Measurements from ENCODE around the gene TNRC18.
"Not testable (repeated sequence)": the region's sequence is repeated elsewhere in the genome, so short reads cannot be mapped to it uniquely, and the experiment has no call there.

Gene TNRC18, protein sequence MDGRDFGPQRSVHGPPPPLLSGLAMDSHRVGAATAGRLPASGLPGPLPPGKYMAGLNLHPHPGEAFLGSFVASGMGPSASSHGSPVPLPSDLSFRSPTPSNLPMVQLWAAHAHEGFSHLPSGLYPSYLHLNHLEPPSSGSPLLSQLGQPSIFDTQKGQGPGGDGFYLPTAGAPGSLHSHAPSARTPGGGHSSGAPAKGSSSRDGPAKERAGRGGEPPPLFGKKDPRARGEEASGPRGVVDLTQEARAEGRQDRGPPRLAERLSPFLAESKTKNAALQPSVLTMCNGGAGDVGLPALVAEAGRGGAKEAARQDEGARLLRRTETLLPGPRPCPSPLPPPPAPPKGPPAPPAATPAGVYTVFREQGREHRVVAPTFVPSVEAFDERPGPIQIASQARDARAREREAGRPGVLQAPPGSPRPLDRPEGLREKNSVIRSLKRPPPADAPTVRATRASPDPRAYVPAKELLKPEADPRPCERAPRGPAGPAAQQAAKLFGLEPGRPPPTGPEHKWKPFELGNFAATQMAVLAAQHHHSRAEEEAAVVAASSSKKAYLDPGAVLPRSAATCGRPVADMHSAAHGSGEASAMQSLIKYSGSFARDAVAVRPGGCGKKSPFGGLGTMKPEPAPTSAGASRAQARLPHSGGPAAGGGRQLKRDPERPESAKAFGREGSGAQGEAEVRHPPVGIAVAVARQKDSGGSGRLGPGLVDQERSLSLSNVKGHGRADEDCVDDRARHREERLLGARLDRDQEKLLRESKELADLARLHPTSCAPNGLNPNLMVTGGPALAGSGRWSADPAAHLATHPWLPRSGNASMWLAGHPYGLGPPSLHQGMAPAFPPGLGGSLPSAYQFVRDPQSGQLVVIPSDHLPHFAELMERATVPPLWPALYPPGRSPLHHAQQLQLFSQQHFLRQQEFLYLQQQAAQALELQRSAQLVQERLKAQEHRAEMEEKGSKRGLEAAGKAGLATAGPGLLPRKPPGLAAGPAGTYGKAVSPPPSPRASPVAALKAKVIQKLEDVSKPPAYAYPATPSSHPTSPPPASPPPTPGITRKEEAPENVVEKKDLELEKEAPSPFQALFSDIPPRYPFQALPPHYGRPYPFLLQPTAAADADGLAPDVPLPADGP (N-terminal part only)

DNA sequence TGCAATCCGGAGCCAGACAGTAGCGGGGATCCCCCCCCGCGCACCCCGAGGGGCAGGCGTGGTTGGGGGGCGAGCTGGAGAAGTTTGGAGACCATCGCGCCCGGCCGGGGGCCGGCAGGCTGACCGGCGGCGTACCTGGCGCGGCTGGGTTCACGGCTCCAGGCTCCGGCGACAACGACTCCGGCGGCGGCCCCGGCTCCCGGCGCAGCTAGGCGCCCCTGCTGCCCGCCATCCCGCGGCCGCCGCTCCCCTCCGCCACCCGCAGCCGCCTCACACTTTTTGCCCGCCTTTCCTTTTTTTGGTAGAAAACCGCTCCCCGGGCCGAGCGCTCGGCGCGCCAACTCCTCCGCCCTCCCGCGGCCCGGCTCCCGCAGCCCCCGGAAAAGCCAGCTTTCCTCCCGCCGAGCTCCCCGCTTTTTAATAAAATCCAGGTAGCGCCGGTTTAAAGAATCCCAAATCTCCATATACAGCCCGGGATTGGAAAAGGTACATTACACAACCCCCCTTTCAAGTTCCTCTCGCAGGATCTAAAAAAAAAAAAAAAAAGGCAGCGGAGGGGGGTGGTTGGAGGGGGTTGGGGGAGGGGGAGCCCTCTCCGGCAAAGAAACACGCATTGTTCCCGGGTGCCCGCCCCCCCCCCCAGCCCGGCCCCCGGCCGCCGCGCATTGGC is at the start of gene TNRC18:
Gene TNRC18 (minus strand): TSS at position 529 of the 670 bp plus-strand sequence. CDS start 2,588 bp downstream, outside the sequence.
- DNase-seq, result peak in 1 of 2 donors; percentile 33

GRCh38 chr7:5472432-5473315 is 49.0 kb upstream of the TNRC18 start:
- no peak for DNase-seq

- not testable (repeated sequence) for DNase-seq
Observed at GRCh38 chr7:5471623-5472022, 48.0 kb upstream of the TNRC18 start.

- DNase-seq, result no peak
Observed at GRCh38 chr7:5470816-5471215, 47.2 kb upstream of the TNRC18 start.

- no peak for DNase-seq
Observed at GRCh38 chr7:5470167-5470532, 46.5 kb upstream of the TNRC18 start.

DNA sequence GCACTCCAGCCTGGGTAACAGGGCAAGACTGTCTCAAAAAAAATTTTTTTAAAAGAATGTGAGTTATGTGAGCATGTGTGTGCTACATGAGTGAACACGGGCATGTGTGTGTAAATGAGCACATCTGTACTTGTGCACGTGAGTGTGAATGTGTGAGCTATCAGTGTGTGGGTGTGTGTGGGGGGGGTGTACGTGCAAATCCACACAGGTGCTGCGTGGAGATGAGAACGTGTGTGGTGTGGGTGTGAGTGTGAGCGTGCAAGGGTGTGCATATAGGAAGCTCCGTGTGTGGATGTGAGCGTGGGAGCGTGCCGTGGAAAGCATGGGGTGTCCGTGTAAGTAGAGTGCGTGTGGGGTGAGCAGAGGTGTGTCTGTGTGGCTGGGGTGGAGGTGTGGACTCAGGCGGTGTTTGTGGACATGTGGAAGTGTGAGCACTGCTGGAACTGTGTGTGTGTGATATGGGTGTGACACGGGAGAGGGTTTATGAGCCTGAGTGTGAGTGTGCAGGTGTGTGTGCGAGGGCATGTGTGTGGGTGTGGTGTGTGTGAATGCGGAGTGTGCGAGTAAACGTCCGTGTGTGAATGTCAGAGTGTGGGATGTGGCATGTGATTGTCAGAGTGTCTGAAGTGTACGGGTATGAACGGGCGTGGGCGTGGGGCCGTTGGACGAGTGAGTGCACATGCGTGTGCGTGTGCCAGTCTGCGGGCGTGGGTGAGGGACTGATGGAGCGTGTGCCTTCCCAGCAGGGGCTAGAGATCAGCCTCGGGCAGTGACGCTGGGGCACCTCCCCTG is 45.9 kb upstream of the TNRC18 start:
- DNase-seq, result no peak

DNA sequence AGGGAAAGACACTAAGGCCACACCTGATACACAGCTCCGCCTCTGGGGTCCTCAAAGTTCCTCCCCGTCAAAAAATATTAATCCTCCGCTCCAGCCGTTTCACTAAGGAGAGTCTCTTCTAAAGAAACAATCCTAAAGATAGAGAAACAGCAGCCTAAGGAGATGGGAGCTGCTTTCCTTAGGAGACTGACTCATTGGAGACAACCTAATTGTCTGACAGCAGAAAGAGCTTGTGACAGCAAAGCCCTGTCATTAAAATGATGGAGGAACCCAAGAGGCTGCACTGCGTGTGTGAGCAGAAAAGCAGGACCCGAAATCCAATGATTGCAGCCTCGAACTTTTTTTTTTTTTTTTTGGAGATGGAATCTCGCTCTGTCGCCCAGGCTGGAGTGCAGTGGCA is 44.0 kb upstream of the TNRC18 start:
- no peak for DNase-seq

- DNase-seq, result no peak
Observed at GRCh38 chr7:5466551-5466950, 42.9 kb upstream of the TNRC18 start.

DNA sequence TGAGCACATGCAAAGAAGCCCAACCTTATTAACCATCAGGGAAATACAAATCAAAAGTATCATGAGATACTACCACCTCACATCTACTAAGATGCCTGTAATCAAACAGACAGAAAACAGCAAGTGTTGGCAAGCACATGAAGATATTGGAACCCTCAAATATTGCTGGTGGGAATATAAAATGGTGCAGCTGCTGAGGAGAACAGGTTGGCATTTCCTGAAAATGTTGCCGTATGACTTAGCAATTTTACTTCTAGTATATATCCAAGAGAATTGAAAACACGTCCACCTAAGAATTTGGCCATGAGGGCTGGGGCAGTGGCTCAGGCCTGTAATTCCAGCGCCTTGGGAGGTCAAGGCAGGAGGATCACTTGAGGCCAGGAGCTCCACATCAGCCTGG is 39.4 kb upstream of the TNRC18 start:
- DNase-seq, result no peak

- DNase-seq, result no peak
Observed at GRCh38 chr7:5462216-5462615, 38.6 kb upstream of the TNRC18 start.

- no peak for DNase-seq
Observed at GRCh38 chr7:5458921-5459480, 35.4 kb upstream of the TNRC18 start.

DNA sequence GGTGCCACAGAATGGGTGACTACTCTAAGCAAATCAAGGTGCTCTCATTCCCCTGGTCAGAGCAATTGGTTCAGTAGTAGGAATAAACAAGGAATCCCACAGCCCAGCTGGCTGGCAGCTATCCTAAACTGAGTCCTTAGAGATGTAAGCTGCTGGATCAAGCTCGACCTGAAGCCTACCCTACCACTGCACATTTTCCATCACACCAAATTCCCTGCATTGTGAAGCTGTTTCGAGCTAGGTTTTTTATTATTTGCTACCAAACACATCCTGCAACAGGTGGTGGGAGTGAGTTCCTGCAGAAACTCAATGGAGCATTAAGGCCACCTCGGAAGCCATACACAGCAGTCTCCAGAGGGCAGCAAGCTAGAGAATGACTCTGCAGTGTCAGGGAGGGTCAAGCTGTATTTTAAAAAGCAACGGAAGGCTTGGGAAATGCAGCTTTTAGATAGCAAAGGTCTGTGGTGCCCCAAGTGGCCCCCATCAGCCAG is 33.7 kb upstream of the TNRC18 start:
- no peak for DNase-seq

DNA sequence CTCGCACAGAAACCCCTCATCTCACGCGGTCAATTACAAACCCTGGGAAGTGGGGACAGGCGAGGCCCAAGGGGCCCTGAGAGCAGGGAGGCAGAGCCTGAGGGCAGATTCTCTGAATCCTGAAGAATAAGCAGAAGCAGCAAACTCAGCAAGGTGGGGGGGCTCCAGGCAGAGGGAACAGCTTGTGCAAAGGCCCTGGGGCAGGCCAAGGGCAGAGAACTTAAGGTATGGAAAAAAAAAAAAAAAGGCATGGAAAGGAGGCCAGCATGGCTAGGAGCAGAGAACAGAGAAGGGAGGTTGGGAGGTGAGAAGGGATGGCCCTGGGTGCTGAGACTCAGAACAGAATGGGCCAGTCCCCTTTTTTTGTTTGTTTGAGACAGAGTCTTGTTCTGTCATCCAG is 32.8 kb upstream of the TNRC18 start:
- no peak for DNase-seq

DNA sequence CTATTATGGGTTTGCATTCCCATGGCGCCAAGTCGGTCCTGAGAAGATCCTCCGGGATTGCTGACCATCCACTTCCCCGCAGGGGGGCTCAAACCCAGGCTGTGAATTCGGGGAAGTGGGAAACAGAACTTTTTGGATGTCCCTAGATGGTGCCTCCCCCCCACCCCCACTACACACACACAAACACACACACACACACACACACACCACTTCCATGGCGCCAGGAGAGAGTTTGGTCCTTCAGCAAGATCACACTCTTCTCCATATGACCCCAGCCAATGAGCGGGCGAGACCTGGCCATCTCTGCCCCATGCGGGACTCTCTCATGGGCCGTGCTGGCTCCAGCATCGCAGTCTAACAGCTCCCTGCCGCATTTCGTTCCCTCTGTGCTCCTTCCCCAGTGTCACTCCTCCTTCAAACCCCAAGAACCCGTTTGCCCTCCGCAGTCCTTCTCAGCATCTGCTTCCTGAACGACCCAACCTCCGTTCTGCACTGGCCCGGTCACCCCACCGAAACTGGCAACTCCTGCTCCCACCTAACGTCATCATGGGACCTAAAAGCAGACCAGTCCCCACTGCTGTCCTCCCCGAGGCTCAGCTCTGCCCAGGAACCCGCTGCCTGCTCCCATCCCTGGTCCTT is 32.1 kb upstream of the TNRC18 start:
- no peak for DNase-seq

DNA sequence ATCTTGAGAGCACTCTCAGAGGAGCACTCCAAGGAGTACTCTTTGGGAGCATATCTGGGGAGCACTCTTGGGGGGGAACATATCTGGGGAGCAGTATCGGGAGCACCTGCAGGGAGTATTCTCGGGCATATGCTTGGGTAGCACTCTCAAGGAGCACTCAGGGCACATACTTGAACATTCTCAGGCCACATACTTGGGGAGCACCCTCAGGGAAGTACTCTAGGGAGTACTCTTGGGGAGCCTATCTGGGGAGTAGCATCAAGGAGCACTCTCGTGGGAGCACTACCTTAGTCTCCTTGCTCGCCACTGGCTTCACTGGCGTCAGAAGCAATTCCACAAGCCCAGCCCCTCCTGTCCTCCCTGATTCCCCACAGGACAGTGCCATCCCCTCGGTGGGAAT is 31.5 kb upstream of the TNRC18 start:
- no peak for DNase-seq

DNA sequence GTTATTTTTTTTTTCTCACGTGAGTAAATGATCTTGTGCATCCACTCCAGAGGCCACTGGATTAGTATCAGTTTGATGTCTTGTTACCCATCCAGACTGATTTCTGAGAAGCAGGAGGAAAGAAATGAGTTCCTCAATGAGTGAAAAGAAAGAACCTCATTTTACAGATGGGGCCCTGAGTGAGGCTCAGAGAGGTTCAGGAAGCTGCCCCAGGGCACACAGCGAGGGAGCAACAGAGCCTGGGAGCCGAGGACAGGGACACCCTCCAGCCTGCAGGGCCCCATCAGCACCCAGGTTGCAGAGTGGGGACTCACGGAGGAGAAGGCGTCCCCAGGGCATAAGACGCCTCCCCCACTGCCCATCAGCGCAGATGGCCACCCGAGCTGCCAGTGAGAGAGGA is 30.9 kb upstream of the TNRC18 start:
- no peak for DNase-seq

GRCh38 chr7:5453566-5454075 is 30.0 kb upstream of the TNRC18 start:
- no peak for DNase-seq

DNA sequence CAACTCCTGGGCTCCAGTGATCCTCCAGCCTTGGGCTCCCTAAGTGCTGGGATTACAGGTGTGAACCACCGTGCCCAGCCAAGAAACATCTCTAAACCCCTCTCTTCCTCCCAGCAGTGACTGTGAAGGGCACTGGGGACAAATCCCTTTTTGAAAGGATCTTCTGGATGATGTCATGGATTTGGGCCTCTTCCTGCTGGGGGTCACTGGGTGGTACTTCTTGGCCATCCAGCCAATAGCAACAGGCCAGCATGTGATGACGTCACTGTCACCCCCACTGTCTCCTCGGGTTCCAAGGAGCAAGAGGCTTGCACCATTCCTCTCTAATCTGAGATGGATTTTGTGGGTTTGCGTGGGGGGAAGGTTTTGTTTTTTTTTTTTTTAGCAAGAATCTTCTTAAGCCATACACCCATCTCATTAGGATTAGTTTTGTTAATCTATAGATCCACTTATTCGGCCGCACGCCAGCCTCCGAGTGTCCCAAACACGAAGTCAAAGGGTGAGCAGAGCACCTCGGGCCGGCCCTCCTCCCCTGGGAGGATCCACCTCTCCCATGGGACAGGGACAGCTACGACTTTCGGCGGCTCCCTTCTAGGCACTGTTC is 29.4 kb upstream of the TNRC18 start:
- no peak for DNase-seq

DNA sequence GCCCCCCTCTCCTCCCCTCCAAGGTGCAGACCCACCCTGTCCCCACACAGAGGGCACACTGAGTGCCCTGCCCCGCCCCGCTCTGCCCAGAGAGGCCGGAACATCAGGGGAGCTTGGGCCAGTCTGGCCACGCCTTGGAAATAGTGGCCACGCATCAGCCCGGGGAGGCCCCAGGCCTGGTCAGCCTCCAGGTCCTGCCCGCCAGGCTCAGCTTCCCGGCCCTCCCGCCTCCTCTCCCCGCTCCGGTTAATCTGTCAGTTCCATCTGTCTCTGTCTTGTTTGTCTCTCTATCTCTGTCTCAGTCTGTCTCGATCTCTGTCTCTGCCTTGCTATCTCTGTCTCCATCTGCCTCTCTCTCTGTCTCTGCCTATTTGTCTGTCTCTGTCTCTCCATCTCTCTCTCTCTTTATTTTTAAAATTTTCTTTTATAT is 28.9 kb upstream of the TNRC18 start:
- DNase-seq, result no peak
